8988T (cell line): ENCODE measurements around the gene SLC9A5.

ENCODE experiments used
- DNase-seq: peaks from one replicate; pipeline ENCODE4 v3.0.0; 2011

Gene SLC9A5

DNA sequence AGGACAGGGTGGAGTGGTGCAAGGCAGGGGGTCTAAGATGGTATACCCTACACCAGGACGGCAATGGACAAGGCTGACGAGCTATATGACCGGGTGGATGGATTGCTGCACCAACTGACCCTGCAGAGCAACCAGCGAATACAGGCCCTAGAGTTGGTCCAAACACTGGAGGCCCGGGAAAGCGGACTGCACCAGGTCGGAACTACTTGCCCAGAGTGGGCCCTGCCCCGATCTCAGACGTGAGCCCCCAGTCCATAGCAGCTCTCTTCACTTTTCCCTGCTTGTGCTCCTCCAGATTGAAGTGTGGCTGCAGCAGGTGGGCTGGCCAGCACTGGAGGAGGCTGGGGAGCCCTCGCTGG, 33.6 kb downstream of the SLC9A5 start:
- DNase-seq, result no peak

DNA sequence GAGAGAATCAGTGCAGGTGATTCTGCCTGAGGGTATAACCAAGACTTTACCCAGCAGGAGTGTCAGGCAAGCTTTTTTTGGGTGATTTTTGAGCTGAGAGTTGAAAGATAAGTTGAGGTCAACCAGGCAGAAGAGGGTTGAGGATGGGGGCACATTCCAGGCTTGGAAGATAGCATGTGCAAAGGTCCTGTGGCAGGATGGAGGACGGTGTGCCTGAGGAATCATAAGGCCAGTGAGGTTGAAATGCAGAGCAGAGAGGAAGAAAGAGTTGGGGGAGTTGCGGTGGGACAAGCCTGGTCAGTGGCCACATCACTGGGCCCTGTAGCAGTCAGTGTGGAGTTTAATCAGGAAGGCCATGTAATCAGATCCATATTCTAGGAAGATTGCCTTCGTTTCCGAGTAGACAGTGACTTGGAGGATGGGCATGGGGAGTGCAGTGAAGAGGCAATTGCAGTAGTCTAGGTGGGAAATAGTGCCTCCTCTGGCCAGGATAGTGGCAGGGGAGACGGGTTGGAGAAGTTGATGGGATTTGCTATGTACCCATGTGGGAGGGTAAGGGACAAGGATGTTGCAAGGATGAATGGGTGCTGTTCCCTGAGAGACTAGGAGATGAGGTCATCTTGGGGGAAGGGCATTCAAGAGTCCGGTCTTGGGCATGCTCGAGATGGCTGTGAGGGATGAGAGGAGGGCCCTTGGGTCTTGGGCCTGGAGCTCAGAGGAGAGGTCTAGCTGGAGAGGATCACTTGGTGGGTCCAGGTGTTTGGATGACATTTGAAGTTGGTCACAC, 34.5 kb downstream of the SLC9A5 start:
- no peak for DNase-seq

- no peak for DNase-seq
These were observed 35.2 kb downstream of the SLC9A5 start for GRCh38 chr16:67283826-67284555.

DNA sequence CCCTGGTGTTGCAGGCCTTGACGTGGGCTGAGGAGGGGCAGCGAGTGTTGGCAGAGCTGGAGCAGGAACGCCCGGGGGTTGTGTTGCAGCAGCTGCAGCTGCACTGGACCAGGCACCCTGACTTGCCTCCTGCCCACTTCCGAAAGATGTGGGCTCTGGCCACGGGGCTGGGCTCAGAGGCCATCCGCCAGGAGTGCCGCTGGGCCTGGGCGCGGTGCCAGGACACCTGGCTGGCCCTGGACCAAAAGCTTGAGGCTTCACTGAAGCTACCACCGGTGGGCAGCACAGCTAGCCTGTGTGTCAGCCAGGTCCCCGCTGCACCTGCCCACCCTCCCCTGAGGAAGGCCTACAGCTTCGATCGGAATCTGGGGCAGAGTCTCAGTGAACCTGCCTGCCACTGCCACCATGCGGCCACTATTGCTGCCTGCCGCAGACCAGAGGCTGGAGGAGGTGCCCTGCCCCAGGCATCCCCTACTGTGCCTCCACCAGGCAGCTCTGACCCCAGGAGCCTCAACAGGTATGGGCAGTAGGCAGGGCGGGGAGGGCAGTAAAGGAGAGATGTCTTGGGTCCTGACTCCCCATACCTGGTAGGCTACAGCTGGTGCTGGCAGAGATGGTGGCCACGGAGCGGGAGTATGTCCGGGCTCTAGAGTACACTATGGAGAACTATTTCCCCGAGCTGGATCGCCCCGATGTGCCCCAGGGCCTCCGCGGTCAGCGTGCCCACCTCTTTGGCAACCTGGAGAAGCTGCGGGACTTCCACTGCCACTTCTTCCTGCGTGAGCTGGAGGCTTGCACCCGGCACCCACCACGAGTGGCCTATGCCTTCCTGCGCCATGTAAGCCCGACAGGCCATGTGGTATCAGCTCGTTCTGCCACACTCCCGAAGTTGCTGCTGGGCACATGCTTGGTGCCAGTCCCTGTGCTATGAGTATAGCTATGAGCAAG, 36.2 kb downstream of the SLC9A5 start:
- peak; percentile 98 for DNase-seq

GRCh38 chr16:67286441-67287235, 37.9 kb downstream of the SLC9A5 start:
- DNase-seq, result no peak

DNA sequence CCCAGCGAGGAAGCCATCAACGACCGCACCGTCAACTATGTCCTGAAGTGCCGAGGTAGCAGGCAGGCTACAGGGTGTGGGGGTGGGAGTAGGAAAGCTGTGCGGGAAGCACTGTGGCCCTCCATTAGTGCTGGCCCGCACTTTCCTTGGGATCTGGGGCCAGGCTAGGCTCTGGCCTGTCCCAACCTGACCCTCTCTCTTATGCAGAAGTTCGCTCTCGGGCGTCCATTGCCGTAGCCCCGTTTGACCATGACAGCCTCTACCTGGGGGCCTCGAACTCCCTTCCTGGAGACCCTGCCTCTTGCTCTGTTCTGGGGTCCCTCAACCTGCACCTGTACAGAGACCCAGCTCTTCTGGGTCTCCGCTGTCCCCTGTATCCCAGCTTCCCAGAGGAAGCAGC, 39.2 kb downstream of the SLC9A5 start:
- DNase-seq, result no peak

DNA sequence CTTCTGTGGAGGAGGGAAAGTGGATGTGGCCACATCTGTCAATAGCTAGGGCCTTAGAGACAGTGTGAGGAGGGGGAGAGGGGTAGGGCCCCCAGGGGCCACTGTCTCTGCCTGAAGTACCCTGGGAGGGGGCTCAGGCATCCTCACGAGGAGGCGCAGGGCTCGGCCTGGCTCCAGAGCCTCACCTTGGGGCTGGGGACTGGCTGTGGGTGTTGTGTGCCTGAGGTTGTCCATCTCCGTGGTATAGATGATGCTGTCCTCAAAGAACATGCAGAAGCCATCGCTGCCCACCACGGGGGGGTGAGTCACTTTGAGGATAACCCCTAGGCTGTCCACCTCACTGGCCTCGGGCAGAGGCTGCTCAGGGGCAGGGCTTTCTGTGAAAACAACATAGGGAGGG, 42.7 kb downstream of the SLC9A5 start:
- DNase-seq, result no peak

GRCh38 chr16:67294171-67294757, 45.5 kb downstream of the SLC9A5 start:
- DNase-seq, result no peak

DNA sequence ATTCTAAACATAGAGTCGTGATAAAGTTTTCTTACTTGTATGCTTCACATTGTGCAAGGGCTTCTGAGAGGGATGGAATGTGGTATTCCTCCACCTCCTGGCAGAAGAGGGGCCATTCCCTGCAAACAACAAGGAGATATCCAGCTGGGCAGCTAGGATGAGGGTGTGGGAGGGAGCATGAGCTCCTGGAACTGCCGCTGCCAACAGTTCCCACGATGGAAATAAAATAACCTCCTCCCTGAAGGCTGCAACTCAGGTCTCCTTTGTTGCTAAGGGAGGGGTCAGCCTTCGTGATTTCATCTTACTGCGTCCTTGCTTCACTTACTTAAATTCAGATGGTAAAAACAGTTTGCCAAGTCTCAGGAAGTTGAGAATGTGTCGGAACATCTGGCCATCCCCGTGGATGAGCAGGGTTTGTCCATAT, 46.2 kb downstream of the SLC9A5 start:
- no peak for DNase-seq

DNA sequence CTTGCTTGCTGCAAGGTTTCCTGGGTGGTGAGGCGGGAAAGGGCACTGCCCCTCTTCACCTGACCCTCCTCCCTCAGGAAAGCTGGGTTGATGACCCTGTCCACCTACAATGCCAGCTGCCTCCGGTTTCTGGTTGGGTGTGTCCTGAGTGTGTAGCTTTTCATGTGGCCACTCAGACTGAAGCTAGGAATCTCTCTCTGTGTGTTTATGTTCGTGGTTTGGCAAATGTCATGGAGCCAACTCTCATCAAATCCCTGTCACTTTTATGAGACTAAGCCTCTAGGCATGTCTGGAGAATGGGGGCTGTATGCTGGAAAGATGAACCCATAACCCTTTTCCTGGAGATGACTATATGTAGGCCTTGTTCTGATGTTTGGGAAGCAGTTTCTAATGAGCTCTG, 47.6 kb downstream of the SLC9A5 start:
- no peak for DNase-seq

GRCh38 chr16:67298277-67298676, 49.5 kb downstream of the SLC9A5 start:
- no peak for DNase-seq

DNA sequence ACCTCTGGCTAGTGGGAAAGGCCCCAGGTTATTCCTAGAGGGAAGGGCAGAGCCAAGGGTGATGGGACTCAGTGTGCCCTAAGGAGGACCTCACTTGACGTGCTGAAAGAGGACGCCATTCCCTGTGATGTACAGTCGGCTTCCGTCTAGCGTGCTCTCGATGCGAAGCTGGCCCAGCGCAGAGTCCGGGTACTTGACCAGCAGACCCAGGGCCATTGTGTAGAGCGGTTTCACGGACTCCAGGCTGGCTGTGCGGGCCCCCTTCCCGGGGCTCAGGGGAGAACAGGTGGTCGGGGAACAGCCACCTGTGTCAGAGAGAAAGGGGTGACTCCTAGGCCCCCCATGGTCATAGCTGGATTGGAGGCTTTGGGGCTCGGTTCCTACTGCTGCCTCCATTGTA, 50.5 kb downstream of the SLC9A5 start:
- no peak for DNase-seq

DNA sequence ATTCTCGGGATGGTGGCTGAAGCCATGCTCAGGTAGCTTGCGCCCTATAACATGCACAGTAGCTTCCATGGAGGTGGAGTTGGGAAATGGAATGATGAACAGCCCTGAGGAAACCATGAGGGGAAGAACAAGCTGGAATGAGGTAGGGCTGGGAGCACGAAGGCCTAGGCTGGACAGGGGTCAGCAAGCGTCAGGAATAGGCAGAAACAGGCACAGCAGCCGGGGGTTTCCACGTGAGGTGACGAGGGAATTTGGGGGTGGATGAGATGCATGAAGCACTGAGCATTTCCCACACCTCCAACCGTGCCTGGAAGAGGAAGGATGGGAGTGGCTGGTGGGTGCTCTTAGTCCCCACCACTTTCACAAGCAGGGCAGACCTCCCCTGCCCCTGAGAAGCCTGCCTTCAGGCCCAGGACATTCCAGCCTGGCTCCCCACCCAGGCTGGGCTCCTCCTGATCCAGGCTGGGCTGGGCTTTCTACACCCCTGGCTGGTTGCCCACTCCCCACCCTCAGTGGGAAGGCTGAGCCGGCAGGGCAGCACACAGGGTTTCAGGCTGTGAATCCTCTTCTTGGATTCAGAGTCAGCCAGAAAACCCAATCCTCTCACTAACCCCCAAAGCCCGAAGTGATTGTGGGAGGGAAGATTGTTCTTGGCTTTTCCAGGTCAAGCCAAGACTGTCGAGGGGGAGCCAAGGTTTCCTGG, 52.5 kb downstream of the SLC9A5 start:
- no peak for DNase-seq

GRCh38 chr16:67302076-67302475, 53.3 kb downstream of the SLC9A5 start:
- DNase-seq, result no peak

- DNase-seq, result no peak
These were observed 54.2 kb downstream of the SLC9A5 start for GRCh38 chr16:67302970-67303369.

- DNase-seq, result no peak
These were observed 55.2 kb downstream of the SLC9A5 start for GRCh38 chr16:67304020-67304419.

- no peak for DNase-seq
These were observed 56.7 kb downstream of the SLC9A5 start for GRCh38 chr16:67305216-67306071.

- no peak for DNase-seq
These were observed 61.8 kb downstream of the SLC9A5 start for GRCh38 chr16:67310561-67310960.

GRCh38 chr16:67311607-67312488, 63.1 kb downstream of the SLC9A5 start:
- peak; percentile 83 for DNase-seq
